GM19239 (cell line): Measurements from ENCODE around the gene MS4A12.
"Not testable (repeated sequence)": the region's sequence is repeated elsewhere in the genome, so short reads cannot be mapped to it uniquely, and the experiment has no call there.

Experiments
- DNase-seq: peaks from one replicate; pipeline ENCODE4 v3.0.0; 2011; ENCODE audit warnings: low spot score; ENCODE audit not compliant: insufficient read length
- FAIRE-seq: peaks from 2 replicates; lab custom pipeline; 2011; peaks lifted over from hg19 to GRCh38; lab: Jason Lieb, UNC

Gene MS4A12

GRCh38 chr11:60510209-60510608 is 17.6 kb downstream of the MS4A12 start:
- not testable (repeated sequence) for DNase-seq, FAIRE-seq

DNA sequence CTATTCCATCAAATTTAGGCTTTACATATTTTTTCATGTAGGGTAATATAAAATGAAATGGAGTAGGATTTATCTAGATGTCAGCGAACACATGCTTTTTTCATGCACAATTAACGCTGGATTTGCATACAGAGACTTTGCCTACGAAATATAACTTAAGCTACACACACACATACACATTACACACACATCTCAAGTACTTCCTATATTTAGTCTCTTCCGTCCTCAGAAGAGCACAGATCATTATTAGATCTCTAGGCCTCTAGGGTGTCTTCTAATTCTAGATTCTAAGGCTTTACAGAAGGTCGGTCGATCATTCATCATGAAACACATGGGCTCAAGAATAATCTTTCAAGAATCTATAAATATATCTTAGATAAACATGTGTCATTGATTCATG is 18.8 kb downstream of the MS4A12 start:
- no peak for DNase-seq
- no peak for FAIRE-seq

DNA sequence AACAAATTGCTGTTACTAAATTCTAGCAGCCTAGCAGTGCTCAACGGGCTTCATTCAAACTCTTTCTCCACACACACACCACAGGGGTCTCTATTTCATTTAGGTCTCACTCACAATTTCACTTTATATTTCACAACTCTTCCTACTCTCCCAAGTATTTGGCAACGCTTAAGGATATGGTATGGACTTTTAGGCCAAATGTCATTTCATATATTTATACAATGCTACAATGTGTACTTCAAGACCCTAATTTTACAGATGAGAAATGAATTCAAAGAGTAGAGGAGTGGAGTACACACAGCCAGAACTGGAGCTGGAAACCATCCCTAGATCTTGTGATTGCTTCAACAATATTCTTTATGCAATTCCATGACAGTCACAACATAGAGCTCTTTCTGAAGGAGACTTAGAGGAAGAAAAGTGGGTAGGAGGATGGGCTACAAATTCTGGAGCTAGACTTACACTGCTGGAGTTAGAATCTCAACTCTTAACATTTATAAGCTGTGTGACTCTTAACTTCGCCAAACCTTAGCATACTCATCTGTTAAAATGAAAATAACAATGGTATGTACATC is 20.2 kb downstream of the MS4A12 start:
- no peak for DNase-seq
- FAIRE-seq = no peak

GRCh38 chr11:60513496-60514460 is 21.2 kb downstream of the MS4A12 start:
- no peak for FAIRE-seq

GRCh38 chr11:60515144-60515855 is 22.7 kb downstream of the MS4A12 start, which contains the start of gene MS4A13:
Gene MS4A13, plus strand, starts transcription at chr11:60515392. Its CDS starts 2,692 bp downstream, at chr11:60518084.
- no peak for DNase-seq
- no peak for FAIRE-seq

More at GRCh38 chr11:60513496-60514460, 21.2 kb downstream of the MS4A12 start:
- DNase-seq = no peak

DNA sequence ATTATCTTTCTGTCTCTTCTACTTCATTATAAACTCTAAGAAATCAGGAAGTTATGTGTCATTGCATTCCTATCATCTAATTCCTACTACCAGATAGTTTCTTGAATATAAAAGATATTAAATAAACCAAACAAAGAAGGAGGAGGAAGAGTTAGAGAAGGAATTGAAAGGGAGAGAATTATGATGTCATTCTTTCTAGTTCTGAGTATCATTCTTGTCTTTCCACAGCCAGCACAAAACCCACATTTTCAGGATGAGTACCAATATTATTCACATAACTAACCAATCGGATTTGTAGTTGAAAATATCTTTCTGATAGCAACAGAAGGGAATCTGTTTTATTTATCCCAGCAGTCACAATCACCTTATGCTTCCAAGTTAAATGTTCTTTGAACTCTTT is 35.9 kb downstream of the MS4A12 start:
- DNase-seq (no peak), FAIRE-seq (peak; percentile 60)

DNA sequence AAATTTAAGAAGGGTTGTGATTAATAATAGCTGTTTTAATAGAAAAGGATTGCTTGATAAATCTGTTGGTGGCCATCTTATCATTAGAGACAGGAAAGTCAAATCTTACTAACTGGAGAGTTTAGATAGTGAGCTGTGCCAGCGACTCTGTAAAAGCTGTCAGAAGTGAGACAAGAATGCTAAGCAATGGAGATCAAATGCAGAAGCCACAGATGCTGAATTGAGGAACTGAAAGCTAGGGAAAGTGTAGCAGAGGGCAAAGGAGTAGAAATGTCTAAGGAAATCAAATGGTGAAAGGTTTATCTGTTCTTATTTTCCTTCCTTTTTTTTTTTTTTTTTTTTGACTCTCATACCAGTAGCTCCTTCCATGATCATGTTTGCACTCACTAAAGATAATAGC is 36.4 kb downstream of the MS4A12 start:
- DNase-seq (no peak), FAIRE-seq (peak; percentile 54)

- no peak for FAIRE-seq
Measured at GRCh38 chr11:60530454-60531100, 38.0 kb downstream of the MS4A12 start.

DNA sequence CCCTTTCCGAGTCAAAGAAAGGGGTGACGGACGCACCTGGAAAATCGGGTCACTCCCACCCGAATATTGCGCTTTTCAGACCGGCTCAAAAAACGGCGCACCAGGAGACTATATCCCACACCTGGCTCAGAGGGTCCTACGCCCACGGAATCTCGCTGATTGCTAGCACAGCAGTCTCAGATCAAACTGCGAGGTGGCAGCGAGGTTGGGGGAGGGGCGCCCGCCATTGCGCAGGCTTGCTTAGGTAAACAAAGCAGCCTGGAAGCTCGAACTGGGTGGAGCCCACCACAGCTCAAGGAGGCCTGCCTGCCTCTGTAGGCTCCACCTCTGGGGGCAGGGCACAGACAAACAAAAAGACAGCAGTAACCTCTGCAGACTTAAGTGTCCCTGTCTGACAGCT is 39.8 kb downstream of the MS4A12 start:
- not testable (repeated sequence) for DNase-seq, FAIRE-seq

More at GRCh38 chr11:60530454-60531100, 38.0 kb downstream of the MS4A12 start:
- DNase-seq = no peak

- not testable (repeated sequence) for FAIRE-seq, DNase-seq
Measured at GRCh38 chr11:60538627-60539026, 46.0 kb downstream of the MS4A12 start.

DNA sequence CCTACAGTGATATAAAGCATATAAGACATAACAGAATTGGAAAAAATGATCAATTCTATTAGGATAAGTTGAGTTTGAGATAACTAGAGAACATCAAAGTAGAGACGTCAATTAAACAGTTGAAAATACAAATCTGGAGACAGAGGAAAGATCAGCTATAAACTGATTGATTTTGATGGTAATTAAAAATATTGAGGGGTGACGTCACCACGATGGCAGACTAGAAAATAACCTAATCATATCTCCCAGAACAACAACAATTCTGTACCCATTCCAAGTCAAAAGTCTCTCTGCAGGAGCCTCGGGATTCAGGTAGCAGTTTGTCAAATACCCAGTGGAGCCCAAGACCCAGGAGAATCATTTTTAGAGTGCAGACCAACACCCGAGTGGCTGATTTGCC is 51.5 kb downstream of the MS4A12 start:
- no peak for DNase-seq
- no peak for FAIRE-seq
